Ascending aorta (tissue), 2 donors: Measurements from ENCODE around the gene MRPL54. TPM values are rescaled to one million over a fixed set of nuclear protein-coding genes. Genes with fewer than 3 reads are reported as not detected.
"Not testable (repeated sequence)": the region's sequence is repeated elsewhere in the genome, so short reads cannot be mapped to it uniquely, and the experiment has no call there.

Source experiments
- DNase-seq, 2 donors: peaks; one replicate each; pipeline ENCODE4 v3.0.0-alpha.2; 2019; ENCODE audit warnings: low spot score in 2 of 2
- H3K27ac ChIP-seq, 2 donors: fragments of 200-600 bp; sonication (generic); one replicate each; pipeline ENCODE4 v1.5.1; 2016 to 2017; ENCODE audit warnings: mild to moderate bottlenecking in 1 of 2
- H3K27me3 ChIP-seq: fragments of 200-600 bp; sonication (generic); one replicate; pipeline ENCODE4 v1.5.1; 2017
- H3K36me3 ChIP-seq, 2 donors: fragments of 200-600 bp; sonication (generic); one replicate each; pipeline ENCODE4 v1.5.1; 2016
- H3K4me1 ChIP-seq, 2 donors: fragments of 200-600 bp; sonication (generic); one replicate each; pipeline ENCODE4 v1.5.1; 2016 to 2017; ENCODE audit warnings: mild to moderate bottlenecking in 1 of 2
- H3K4me3 ChIP-seq, 2 donors: fragments of 200-600 bp; sonication (generic); one replicate each; pipeline ENCODE4 v1.5.1; 2016 to 2017; ENCODE audit warnings: mild to moderate bottlenecking in 1 of 2
- H3K9me3 ChIP-seq, 2 donors: fragments of 200-600 bp; sonication (generic); one replicate each; pipeline ENCODE4 v1.5.1; 2016
- intact Hi-C: fragments of 100-400 bp; cut with DNase I; formaldehyde crosslinking; loops from one replicate; pipeline ENCODE4 v1.15.1; 2023
- total RNA-seq: library from RNA; depleted of rRNA; stranded (reverse); fragments of >200 nt; gene quantifications from one replicate; pipeline ENCODE4 v1.1.0, GENCODE V29; 2016
- TF ChIP-seq, protein P1 (sequence below), 3 experiments: fragments of 200-600 bp in 2 of 3; fragments of 450-650 bp in 1 of 3; sonication (generic) in 2 of 3; IDR thresholded peaks; one replicate each; pipeline ENCODE4 v1.5.1; 2016 to 2019; ENCODE audit warnings: antibody characterized with exemption in 3 of 3, mild to moderate bottlenecking in 1 of 3, moderate library complexity in 1 of 3

MRPL54 gene
- total RNA-seq, 1 donor from 2014 or later = 34.9 TPM

DNA sequence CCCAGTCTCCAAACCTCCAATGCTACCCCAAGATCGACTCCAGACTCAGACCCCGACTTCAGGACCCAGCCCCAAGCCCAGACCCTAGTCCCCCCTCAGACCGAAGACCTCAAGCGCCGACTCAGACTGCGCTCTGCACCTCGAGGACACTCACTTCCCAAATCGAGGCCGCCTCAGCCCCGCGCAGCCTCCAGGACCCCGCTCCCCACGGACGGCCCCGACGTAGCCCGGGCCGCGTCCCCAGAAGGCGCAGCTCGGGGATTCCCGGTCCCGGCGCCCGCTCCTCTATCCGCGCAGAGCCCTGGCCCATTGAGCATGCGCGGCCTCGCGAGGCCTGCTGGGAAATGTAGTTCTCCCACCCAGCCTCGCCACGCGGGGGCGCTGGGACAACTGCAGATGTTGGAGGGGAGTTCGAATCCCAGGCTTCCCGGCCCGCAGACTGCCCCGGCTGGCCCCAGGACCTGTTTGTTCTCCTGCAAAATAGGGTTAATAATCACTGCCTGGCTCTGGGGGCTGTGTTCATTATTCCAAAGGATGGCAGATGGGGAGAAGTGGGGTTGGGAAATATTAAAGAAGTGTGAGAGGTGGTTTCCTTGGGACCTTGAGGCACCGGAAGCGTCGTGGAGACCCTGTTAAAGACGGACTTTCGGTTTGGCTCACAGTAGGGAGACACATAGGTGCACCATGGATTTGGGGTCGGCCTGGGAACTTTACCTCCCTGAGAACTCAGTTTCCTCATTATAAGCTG, 926 bp upstream of the MRPL54 start, which contains the start of gene APBA3:
APBA3 (minus strand) TSS at position 311 of the 748 bp plus-strand sequence. CDS start 1,428 bp downstream, outside the sequence.
- H3K36me3 ChIP-seq = peaks cover 13 to 40% of the 10 kb centered on the region in 2 donors
- intact Hi-C loops = loop anchor here (1.0 to 5.0 kb wide), 8 partner anchors 91 to 1206 kb away; partner anchors contain the start of genes ANKRD24, KDM4B, PIAS4 and SIRT6

DNA sequence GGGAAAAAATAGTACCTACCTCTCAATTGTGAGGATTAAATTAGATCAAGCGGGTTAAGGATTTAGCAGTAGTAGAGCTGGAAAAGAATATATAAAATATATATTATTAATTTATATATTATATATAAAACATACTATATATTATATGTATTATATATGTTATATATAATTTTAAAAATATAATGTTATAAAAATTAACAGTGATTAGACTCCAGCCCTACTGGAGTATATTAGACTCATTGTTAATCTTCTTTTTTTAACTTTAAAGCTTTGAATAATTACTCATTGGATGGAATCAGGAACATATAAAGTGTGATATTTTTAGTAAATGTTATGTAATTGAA, 380 bp upstream of the MRPL54 start:
- H3K36me3 ChIP-seq = peaks cover 19 to 42% of the 10 kb centered on the region in 2 donors
- no peaks in the 10 kb centered on the region for H3K9me3 ChIP-seq
- intact Hi-C loops = loop anchor here (1.0 to 5.0 kb wide), 8 partner anchors 91 to 1205 kb away; partner anchors contain the start of genes ANKRD24, KDM4B, PIAS4 and SIRT6
- no peaks in the 10 kb centered on the region for H3K27me3 ChIP-seq
- H3K27ac ChIP-seq = peak overlapping the region; percentile 87 to 98
- TF ChIP-seq, protein P1, sequence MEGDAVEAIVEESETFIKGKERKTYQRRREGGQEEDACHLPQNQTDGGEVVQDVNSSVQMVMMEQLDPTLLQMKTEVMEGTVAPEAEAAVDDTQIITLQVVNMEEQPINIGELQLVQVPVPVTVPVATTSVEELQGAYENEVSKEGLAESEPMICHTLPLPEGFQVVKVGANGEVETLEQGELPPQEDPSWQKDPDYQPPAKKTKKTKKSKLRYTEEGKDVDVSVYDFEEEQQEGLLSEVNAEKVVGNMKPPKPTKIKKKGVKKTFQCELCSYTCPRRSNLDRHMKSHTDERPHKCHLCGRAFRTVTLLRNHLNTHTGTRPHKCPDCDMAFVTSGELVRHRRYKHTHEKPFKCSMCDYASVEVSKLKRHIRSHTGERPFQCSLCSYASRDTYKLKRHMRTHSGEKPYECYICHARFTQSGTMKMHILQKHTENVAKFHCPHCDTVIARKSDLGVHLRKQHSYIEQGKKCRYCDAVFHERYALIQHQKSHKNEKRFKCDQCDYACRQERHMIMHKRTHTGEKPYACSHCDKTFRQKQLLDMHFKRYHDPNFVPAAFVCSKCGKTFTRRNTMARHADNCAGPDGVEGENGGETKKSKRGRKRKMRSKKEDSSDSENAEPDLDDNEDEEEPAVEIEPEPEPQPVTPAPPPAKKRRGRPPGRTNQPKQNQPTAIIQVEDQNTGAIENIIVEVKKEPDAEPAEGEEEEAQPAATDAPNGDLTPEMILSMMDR (IDR thresholded peaks at IDR 0.05) = no peak
- H3K4me1 ChIP-seq = peaks cover 9 to 22% of the 10 kb centered on the region in 2 donors
- no peak for DNase-seq
- peak overlapping the region; percentile 67 to 95 for H3K4me3 ChIP-seq

More for the DNA sequence above, 926 bp upstream of the MRPL54 start, which contains the start of gene APBA3:
- H3K4me3 ChIP-seq = peak within 1 kb of the TSS; percentile 88 to 95
- peak within 1 kb of the TSS; percentile 87 to 98 for H3K27ac ChIP-seq
- no peaks in the 10 kb centered on the region for H3K27me3 ChIP-seq
- H3K4me1 ChIP-seq = peaks cover 9 to 22% of the 10 kb centered on the region in 2 donors
- no peaks in the 10 kb centered on the region for H3K9me3 ChIP-seq
- TF ChIP-seq, protein P1 (IDR thresholded peaks at IDR 0.05) = peak; percentile 64 to 75 (median 68)
- peak; percentile 73 to 95 for DNase-seq

DNA sequence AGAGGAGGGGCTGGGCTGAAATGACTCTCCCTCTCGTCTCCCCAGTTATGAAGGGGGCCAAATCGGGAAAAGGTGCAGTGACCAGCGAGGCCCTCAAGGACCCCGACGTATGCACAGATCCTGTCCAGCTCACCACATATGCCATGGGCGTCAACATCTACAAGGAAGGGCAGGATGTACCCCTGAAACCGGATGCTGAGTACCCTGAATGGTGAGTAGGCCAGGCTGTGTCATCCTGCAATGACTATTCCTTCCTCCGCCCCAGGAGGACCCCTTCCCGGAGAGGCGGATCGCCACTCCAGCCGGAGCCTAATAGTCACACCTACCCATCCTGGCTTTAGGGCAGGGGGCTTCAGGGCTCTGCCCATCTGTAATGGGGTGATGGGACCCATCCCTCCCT, 2.6 kb downstream of the MRPL54 start:
- intact Hi-C loops = no loop called here
- DNase-seq = no peak
- Histone ChIP-seq H3K9me3 (no peaks in the 10 kb centered on the region), H3K27me3 (no peaks in the 10 kb centered on the region), H3K36me3 (peaks cover 26 to 36% of the 10 kb centered on the region in 2 donors), H3K4me1 (peaks cover 4 to 16% of the 10 kb centered on the region in 2 donors), H3K4me3 (no peak overlapping the region), H3K27ac (no peak overlapping the region)
- TF ChIP-seq, protein P1 (IDR thresholded peaks at IDR 0.05) = no peak

DNA sequence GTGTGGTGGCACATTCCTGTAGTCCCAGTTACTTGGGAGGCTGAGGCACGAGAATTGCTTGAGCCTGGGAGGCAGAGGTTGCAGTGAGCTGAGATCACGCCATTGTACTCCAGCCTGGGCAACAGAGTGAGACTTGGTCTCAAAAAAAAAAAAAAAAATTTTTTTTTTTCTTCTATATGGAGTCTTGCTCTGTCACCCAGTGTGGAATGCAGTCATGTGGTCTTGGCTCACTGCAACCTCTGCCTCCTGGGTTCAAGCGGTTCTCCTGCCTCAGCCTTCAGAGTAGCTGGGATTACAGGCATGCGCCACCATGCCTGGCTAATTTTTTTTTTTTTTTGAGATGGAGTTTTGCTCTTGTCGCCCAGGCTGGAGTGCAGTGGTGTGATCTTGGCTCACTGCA, 3.3 kb downstream of the MRPL54 start:
- H3K4me3 ChIP-seq, DNase-seq, intact Hi-C loops, H3K27me3 ChIP-seq, H3K9me3 ChIP-seq, H3K27ac ChIP-seq: not testable (repeated sequence)
- Histone ChIP-seq H3K4me1 (peaks cover 3 to 12% of the 10 kb centered on the region in 2 donors), H3K36me3 (peaks cover 26 to 36% of the 10 kb centered on the region in 2 donors)

DNA sequence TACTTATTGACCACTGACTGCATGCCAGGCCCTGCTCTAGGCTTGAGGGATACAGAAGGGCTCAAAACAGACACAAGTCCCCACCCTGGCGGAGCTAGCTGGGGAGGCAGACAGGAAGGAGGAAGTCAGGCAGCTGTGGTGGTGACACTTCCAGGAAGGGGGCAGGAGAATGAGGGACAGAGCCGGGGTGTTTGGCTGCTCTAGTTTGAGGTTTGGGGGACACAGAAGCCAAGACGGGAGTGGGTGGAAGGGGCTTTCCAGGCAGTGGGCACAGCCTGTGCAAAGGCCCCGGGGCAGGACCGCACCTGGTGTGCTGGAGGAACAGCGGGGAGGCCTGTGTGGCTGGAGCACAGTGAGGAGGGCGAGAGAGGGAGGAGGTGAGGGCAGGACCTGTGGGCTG, 4.0 kb downstream of the MRPL54 start:
- H3K27me3 ChIP-seq = no peaks in the 10 kb centered on the region
- intact Hi-C loops = no loop called here
- no peak overlapping the region for H3K4me3 ChIP-seq
- DNase-seq = no peak
- peaks cover 0 to 9% of the 10 kb centered on the region in 2 donors for H3K4me1 ChIP-seq
- H3K27ac ChIP-seq = no peak overlapping the region
- peaks cover 26 to 36% of the 10 kb centered on the region in 2 donors for H3K36me3 ChIP-seq
- TF ChIP-seq, protein P1 (IDR thresholded peaks at IDR 0.05) = no peak
- no peaks in the 10 kb centered on the region for H3K9me3 ChIP-seq

DNA sequence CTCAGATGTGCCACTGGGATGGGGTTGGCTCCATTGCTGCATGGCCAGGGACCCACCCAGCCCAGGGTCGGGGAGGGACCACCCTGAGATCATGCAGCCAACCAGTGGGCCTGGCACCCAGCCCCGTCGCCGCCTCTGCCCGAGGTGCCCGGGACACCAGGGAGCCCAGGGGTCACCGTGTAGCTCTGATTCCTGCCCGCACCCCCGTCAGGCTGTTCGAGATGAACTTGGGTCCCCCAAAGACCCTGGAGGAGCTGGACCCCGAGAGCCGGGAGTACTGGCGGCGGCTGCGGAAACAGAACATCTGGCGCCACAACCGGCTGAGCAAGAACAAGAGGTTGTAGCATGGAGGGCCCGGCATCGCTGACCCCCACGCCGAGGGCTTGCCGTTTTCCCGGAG, 4.6 kb downstream of the MRPL54 start:
- H3K36me3 ChIP-seq = peaks cover 26 to 36% of the 10 kb centered on the region in 2 donors
- no peak overlapping the region for H3K4me3 ChIP-seq
- TF ChIP-seq, protein P1 (IDR thresholded peaks at IDR 0.05) = no peak
- no peak overlapping the region for H3K27ac ChIP-seq
- no peaks in the 10 kb centered on the region for H3K9me3 ChIP-seq
- intact Hi-C loops = no loop called here
- H3K4me1 ChIP-seq = peaks cover 0 to 5% of the 10 kb centered on the region in 2 donors
- DNase-seq = no peak
- H3K27me3 ChIP-seq = no peaks in the 10 kb centered on the region
